ENCODE measurements around the gene CPSF4L.

CPSF4L gene

DNA sequence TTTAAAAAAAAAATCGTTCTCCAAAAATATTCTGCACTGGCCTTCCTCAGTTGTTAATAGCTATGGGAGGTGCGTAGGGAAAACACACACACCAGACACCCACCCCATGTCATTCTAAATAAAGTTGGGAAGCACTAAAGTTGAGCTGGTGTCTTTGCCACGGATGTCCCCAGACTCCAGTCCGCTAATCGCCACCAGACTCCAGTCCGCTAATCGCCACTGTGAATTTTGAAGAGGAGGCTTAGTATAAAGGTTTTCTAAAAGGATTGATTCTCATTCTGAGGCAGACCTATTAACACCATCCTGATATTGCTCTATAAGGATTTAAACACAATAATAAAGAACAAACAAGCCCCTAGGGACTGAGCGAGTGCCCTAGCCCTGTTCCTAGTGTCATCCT, 22.7 kb upstream of the CPSF4L start:
- no peak for TF ChIP-seq CTCF (IDR thresholded peaks at IDR 0.05; ENCODE audit: control insufficient read depth, insufficient read depth, low read depth, low read length, missing control alignments)
- no peak overlapping the region for H3K4me3 ChIP-seq (ENCODE audit: control insufficient read depth, low read depth, low read length)
- no peak for DNase-seq (ENCODE audit: low read depth)

DNA sequence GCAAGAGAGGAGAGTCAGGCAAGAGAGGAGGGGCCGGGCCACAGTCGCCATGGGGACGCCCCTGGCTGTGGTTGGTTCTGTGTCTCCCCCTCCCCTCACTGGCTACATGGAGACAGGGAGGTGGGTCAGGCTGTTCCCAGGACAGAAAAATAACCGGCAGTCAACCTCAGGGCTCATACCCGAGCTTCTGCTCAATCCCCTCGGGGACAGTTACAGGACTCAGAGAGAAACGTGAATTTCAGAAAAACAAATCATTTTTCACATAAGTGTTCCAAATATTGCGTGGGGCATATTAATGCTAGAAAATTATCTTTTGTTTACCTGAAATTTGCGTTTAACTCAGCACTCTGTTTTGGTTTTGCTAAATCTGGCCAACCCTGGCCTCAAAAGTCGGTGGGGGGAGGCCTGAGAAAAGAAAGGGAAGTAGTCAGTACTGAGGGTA, 22.2 kb upstream of the CPSF4L start:
- no peak for DNase-seq (ENCODE audit: low read depth)
- no peak overlapping the region for H3K4me3 ChIP-seq (ENCODE audit: control insufficient read depth, low read depth, low read length)

GRCh38 chr17:73283250-73283649, 21.6 kb upstream of the CPSF4L start:
- TF ChIP-seq CTCF (IDR thresholded peaks at IDR 0.05; ENCODE audit: control insufficient read depth, insufficient read depth, low read depth, low read length, missing control alignments) = no peak
- DNase-seq (ENCODE audit: low read depth) = no peak
- no peak overlapping the region for H3K4me3 ChIP-seq (ENCODE audit: control insufficient read depth, low read depth, low read length)

More for the DNA sequence above, 22.2 kb upstream of the CPSF4L start:
- TF ChIP-seq CTCF (IDR thresholded peaks at IDR 0.05; ENCODE audit: control insufficient read depth, insufficient read depth, low read depth, low read length, missing control alignments) = no peak

GRCh38 chr17:73282629-73283028, 20.9 kb upstream of the CPSF4L start:
- DNase-seq (ENCODE audit: low read depth) = no peak
- H3K4me3 ChIP-seq (ENCODE audit: control insufficient read depth, low read depth, low read length) = no peak overlapping the region
- TF ChIP-seq CTCF (IDR thresholded peaks at IDR 0.05; ENCODE audit: control insufficient read depth, insufficient read depth, low read depth, low read length, missing control alignments) = no peak

GRCh38 chr17:73281928-73282327, 20.2 kb upstream of the CPSF4L start:
- no peak for TF ChIP-seq CTCF (IDR thresholded peaks at IDR 0.05; ENCODE audit: control insufficient read depth, insufficient read depth, low read depth, low read length, missing control alignments)
- DNase-seq (ENCODE audit: low read depth) = no peak
- no peak overlapping the region for H3K4me3 ChIP-seq (ENCODE audit: control insufficient read depth, low read depth, low read length)

- H3K4me3 ChIP-seq (ENCODE audit: control insufficient read depth, low read depth, low read length) = no peak overlapping the region
- no peak for TF ChIP-seq CTCF (IDR thresholded peaks at IDR 0.05; ENCODE audit: control insufficient read depth, insufficient read depth, low read depth, low read length, missing control alignments)
- DNase-seq (ENCODE audit: low read depth) = no peak
These were observed 18.5 kb upstream of the CPSF4L start for GRCh38 chr17:73280191-73280590.

DNA sequence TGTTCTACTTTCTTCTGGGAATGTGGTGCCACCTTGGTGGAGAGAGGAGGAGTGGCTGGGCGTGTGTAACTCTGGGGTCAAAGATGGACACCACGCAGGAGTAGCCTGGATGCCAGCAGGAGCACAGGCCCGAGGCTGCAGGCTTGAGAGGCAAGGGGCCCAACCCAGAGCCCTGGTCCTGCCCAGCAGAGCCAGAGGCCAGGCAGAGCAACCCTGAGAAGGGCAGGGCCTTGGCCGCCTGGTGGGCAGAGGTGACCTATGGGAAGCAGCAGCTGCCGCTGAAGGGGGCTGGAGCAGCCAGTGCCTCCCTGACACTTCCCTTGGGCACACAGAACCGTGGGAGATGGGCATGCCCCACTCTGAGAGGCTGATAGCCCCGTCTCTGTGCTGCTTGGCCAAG, 18.0 kb upstream of the CPSF4L start:
- DNase-seq (ENCODE audit: low read depth) = no peak
- H3K4me3 ChIP-seq (ENCODE audit: control insufficient read depth, low read depth, low read length) = no peak overlapping the region
- TF ChIP-seq CTCF (IDR thresholded peaks at IDR 0.05; ENCODE audit: control insufficient read depth, insufficient read depth, low read depth, low read length, missing control alignments) = no peak
